Measurements from ENCODE around the gene DNAH6. TPM values are rescaled to one million over a fixed set of nuclear protein-coding genes. Genes with fewer than 3 reads are reported as not detected.

The DNAH6 gene
- total RNA-seq, 1 experiment from 2014 or later, result 0.26 TPM

DNA sequence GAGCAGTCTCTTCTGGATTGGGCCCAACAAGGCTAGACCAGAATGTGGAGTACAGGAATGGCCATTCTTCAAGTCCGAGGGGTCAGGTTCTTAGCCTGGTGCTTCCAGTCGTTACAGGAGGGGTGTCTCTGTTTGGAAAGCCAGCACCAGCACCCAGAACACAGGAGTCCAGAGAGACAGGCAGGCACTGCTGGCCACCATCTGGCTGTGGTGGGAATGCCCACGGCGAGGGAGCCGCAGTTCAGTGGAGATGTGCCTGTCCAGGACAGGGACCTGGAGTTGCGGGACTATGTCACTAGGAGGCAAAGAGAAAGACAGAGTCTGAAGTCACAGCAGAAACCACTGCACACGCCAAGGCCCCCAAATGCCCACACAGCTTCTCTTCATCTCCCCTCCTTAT, 305.5 kb downstream of the DNAH6 start:
- no peak overlapping the region for H3K4me2 ChIP-seq (ENCODE audit: insufficient read depth, insufficient read length, low read length)
- H3K4ac ChIP-seq (ENCODE audit: low read depth, low read length), result no peak overlapping the region
- H3K9me3 ChIP-seq (ENCODE audit: control insufficient read depth, low read depth, low read length), result no peaks in the 10 kb centered on the region
- no peaks in the 10 kb centered on the region for H3K36me3 Mint-ChIP-seq (ENCODE audit: insufficient read depth in 1 of 3, low read depth in 3 of 3)
- no peak overlapping the region for H2BK120ac ChIP-seq (ENCODE audit: low read depth, low read length, poor library complexity, severe bottlenecking)
- no peak overlapping the region for H3T11ph ChIP-seq (ENCODE audit: low read length)
- no peak overlapping the region for H3K56ac ChIP-seq (ENCODE audit: insufficient read length, low read depth, low read length)
- no peak overlapping the region for H3K27ac ChIP-seq (ENCODE audit: insufficient read length, low read depth, low read length)
- H2BK12ac ChIP-seq (ENCODE audit: insufficient read length, low read depth, low read length), result no peak overlapping the region
- no peaks in the 10 kb centered on the region for H3K23me2 ChIP-seq (ENCODE audit: insufficient read length, low read depth, low read length, poor library complexity, severe bottlenecking)
- H3K14ac ChIP-seq (ENCODE audit: insufficient read depth, low read length), result no peak overlapping the region
- no peaks in the 10 kb centered on the region for H3K79me1 ChIP-seq (ENCODE audit: insufficient read depth, low read depth, low read length, poor library complexity, severe bottlenecking)
- no peak overlapping the region for H3K4me3 Mint-ChIP-seq
- WGBS (ENCODE audit: extremely low coverage, insufficient read length, low lambda C conversion rate), result no CpG with 5 or more reads among the region's 7 CpGs
- no peak overlapping the region for H4K8ac ChIP-seq (replicated peaks; ENCODE audit: insufficient read length, low read depth, low read length)
- H4K5ac ChIP-seq (ENCODE audit: insufficient read length, low read depth, low read length), result no peak overlapping the region
- no peaks in the 10 kb centered on the region for H3K4me1 Mint-ChIP-seq
- H3K9ac ChIP-seq (ENCODE audit: extremely low read depth, insufficient read length, low read length), result no peak overlapping the region
- H3K27me3 ChIP-seq (ENCODE audit: insufficient read depth, low read length), result no peaks in the 10 kb centered on the region
- H2BK15ac ChIP-seq (ENCODE audit: low read depth, low read length), result no peak overlapping the region
- H4K20me1 ChIP-seq (ENCODE audit: control insufficient read depth, insufficient read depth, insufficient read length), result no peaks in the 10 kb centered on the region
- peaks cover 15% of the 10 kb centered on the region for H3K27me3 Mint-ChIP-seq (ENCODE audit: low read depth)
- no peaks in the 10 kb centered on the region for H3K79me2 ChIP-seq (ENCODE audit: insufficient read depth, low read length)
- no peak overlapping the region for H3K23ac ChIP-seq (ENCODE audit: insufficient read length, low read depth, low read length)
- no peak overlapping the region for H2BK20ac ChIP-seq (ENCODE audit: low read depth, low read length, poor library complexity, severe bottlenecking)
- no peak overlapping the region for H3K18ac ChIP-seq (ENCODE audit: insufficient read length, low read depth, low read length)
- H2AK5ac ChIP-seq (ENCODE audit: insufficient read length, low read length), result no peak overlapping the region
- H3K27ac Mint-ChIP-seq, result no peak overlapping the region
- no peak overlapping the region for H2BK5ac ChIP-seq (ENCODE audit: insufficient read length, low read length)
- no peak for DNase-seq
- no peak overlapping the region for H4K91ac ChIP-seq (ENCODE audit: insufficient read length, low read depth, low read length)
- TF ChIP-seq, protein P1, sequence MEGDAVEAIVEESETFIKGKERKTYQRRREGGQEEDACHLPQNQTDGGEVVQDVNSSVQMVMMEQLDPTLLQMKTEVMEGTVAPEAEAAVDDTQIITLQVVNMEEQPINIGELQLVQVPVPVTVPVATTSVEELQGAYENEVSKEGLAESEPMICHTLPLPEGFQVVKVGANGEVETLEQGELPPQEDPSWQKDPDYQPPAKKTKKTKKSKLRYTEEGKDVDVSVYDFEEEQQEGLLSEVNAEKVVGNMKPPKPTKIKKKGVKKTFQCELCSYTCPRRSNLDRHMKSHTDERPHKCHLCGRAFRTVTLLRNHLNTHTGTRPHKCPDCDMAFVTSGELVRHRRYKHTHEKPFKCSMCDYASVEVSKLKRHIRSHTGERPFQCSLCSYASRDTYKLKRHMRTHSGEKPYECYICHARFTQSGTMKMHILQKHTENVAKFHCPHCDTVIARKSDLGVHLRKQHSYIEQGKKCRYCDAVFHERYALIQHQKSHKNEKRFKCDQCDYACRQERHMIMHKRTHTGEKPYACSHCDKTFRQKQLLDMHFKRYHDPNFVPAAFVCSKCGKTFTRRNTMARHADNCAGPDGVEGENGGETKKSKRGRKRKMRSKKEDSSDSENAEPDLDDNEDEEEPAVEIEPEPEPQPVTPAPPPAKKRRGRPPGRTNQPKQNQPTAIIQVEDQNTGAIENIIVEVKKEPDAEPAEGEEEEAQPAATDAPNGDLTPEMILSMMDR (conservative IDR thresholded peaks at IDR 0.05), result no peak
- H3K4me1 ChIP-seq (ENCODE audit: insufficient read depth, low read length), result no peaks in the 10 kb centered on the region
- H2AFZ ChIP-seq (ENCODE audit: low read length), result no peak overlapping the region
- no peaks in the 10 kb centered on the region for H3K9me3 Mint-ChIP-seq
